ENCODE results near the gene SKIC8.
"Not testable (repeated sequence)": the region's sequence is repeated elsewhere in the genome, so short reads cannot be mapped to it uniquely, and the experiment has no call there.

SKIC8 gene

DNA sequence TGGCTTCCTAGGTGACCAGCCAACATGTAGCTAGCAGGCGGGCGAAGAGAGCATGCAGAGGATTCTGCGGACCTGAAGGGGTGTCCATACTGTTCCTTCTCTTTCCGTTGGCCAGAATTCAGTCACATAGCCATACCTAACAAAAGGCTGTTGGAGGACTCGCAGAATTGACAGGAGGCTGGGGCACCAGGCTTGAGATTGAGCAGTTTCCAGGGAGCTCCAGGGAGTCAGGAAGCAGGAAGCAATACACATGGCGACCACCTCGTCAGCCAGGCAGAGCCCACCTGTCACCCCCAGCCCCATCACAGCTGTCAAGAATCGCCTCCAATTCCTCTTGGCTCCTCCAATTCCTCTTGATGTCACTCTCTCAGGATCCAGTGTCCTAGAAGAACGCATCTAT lies 48.3 kb downstream of the SKIC8 start:
- DNase-seq (ENCODE audit: low spot score), result no peak

- DNase-seq (ENCODE audit: low spot score), result peak; percentile 88
These were observed 50.3 kb downstream of the SKIC8 start for GRCh38 chr15:78249131-78249530.

DNA sequence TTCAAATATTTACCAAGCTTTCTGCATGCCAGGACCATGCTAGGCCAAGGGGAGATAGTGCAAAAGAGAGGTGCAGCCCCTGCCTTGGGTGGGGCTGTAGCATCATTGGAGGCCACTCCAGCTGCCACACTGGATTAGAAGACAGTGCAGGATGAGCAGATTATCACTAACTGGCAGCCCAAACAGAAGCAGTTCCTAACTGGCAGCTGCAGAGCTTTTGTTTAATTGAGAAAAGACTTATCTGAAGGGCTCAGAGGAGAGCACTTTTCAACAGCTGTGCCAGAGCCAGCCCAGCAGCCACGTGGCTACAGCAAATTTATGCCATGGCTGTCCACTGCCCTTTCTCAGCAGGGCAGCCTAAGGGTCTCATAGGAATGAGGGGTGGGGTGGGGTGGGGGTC lies 51.5 kb downstream of the SKIC8 start:
- no peak for DNase-seq (ENCODE audit: low spot score)

DNA sequence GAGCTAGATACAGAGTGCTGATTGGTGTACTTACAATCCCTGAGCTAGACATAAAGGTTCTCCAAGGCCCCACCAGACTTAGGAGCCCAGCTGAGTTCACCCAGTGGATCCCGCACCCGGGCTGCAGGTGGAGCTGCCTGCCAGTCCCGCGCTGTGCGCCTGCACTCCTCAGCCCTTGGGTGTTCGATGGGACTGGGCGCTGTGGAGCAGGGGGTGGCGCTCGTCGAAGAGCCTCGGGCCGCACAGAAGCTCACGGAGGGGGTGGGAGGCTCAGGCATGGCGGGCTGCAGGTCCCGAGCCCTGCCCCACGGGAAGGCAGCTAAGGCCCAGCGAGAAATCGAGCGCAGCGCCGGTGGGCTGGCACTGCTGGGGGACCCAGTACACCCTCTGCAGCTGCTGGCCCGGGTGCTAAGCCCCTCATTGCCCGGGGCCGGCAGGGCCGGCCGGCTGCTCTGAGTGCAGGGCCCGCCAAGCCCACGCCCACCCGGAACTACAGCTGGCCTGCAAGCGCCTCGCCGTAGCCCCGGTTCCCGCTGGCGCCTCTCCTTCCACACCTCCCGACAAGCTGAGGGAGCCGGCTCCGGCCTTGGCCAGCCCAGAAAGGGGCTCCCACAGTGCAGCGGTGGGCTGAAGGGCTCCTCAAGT lies 53.3 kb downstream of the SKIC8 start:
- DNase-seq (ENCODE audit: low spot score), result not testable (repeated sequence)

- not testable (repeated sequence) for DNase-seq (ENCODE audit: low spot score)
These were observed 54.0 kb downstream of the SKIC8 start for GRCh38 chr15:78245392-78245791.

- no peak for DNase-seq (ENCODE audit: low spot score)
These were observed 54.5 kb downstream of the SKIC8 start for GRCh38 chr15:78244893-78245292.

DNA sequence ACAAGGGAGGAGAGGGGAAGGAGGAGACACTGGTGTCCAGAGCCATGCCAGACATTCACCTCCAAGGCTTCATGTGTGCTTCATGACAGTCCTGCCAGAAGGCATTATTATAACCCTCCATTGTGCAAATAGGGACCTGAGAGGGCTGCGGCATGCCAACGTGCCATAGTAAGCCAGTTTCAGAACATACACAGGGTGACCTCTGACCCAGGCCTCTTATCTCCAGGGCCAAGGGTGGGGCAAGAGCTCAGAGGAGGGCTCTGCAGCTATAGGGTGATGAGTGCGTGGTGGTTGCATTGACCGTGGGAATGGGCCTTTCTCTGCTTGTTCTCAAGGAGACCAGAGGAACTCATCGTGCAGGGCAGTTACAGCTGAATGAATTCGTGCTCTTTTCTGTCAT lies 55.3 kb downstream of the SKIC8 start:
- no peak for DNase-seq (ENCODE audit: low spot score)

- peak; percentile 71 for DNase-seq (ENCODE audit: low spot score)
These were observed 55.9 kb downstream of the SKIC8 start for GRCh38 chr15:78243491-78243941.

DNA sequence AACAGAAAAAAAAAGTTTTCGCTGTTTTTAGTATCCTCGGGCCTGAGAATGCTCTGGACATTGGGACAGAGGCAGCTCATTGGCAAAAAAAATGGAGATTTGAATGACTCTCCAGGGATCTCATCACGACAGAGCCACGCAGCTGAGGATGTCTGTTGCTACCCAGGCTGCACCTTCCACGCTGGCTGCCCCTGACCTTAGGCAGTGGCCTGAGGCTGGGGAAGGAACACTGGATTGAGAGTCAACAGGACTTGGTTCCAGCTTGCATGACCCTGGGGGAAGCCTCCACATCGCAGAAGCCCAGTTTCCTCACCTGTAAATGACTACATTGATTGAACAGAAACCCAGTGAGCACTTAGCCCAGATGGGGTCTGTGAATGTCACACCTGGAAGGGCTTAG lies 56.4 kb downstream of the SKIC8 start:
- no peak for DNase-seq (ENCODE audit: low spot score)

DNA sequence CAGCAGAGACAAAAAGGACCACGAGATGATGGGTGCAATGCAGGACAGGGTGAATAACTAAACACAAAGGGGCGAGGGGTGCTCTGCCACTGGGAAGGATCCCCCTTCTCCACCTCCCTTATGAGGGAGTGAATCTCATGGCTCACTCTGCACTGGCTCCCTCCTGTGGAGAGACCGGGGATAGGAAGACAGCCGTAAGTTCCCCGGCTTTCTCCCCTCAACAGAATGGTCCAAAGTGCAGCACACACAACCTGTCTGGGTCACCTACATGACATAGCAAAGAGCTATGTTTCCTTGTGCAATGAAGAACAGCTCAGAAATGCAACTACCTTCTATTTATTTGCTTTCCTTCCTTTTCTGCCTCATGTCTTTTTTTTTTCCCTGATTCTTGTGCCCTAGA lies 57.3 kb downstream of the SKIC8 start:
- peak; percentile 24 for DNase-seq (ENCODE audit: low spot score)

DNA sequence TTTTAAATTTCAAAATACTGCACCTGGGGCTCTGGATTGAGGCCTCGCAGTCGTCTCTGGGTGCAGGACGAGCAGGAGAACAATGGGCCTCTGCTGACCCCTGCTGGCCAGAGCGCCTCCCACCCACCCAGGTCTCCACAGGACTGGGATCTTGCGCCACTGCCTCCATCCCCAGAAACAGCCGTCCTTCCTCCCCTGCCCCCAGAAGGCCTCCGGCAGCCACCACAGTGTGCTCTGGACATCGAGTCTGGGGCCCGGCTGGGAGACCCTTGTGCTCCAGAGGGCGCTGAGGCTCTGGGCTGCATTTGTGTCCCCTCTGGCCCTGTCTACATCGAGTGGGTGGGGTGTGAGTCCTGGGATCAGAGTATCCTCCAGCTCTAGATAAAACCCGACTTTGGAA lies 58.4 kb downstream of the SKIC8 start:
- DNase-seq (ENCODE audit: low spot score), result peak; percentile 68

- DNase-seq (ENCODE audit: low spot score), result no peak
These were observed 59.6 kb downstream of the SKIC8 start for GRCh38 chr15:78239811-78240210.

GRCh38 chr15:78237146-78237545 lies 62.3 kb downstream of the SKIC8 start:
- no peak for DNase-seq (ENCODE audit: low spot score)

GRCh38 chr15:78236491-78236890 lies 62.9 kb downstream of the SKIC8 start:
- no peak for DNase-seq (ENCODE audit: low spot score)

DNA sequence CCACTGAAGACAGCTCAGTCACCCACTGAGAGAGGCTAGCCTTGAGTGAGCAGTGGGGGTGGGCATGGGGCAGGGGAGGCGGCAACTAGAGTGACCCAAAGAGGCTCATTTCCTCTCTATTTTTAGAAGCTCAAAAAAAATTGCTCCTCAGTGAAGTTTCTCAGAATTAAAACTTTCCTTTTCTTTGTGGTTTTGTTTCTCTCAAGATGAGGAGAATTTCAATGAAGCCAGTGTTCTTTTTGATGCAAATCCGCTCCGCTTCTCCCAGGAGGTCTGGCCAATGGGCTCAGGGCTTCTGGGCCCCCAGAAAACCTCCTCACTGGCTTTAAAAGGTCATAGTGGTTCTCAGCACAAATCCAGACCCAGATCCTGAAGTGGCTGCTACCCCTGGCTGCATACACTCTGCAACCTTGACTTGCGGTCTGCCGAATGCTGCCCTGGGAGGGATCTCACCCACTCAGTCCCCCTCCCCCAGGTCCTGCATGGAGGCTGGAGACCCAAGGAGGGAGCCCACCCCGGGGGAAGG lies 64.8 kb downstream of the SKIC8 start, which contains the start of gene ACSBG1:
TSS of gene ACSBG1 (minus strand) at position 51 of the 526 bp plus-strand sequence. CDS start 64 bp downstream, outside the sequence.
- DNase-seq (ENCODE audit: low spot score), result no peak

DNA sequence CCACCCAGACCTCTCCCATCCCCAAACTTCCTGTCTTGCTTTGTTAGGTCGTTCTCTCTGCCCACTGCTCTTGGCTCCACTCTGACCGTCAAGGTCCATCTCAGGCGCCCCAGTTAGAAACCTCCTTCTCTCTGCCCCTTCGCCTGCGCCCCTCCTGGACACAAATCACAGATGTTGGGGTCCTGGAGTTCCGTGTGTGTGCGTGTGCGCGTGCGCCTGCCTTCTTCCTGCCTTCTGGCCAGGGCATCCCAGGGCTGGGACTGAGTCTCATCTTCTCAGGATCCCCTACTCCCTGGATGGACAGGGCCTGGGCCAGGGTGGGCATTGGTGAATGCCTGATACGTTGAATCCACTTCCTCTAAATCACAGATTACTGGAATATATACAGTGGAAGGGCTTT lies 65.9 kb downstream of the SKIC8 start:
- DNase-seq (ENCODE audit: low spot score), result no peak
